GM21825 (cell line): ENCODE measurements around the gene DENND1A.

Experiments
- ATAC-seq: cut with Tn5 transposase; IDR thresholded peaks from one replicate; pipeline ENCODE4 v1.9.1; 2021; ENCODE audit warnings: mild to moderate bottlenecking, moderate library complexity; ENCODE audit not compliant: unreplicated experiment

Gene DENND1A

GRCh38 chr9:123382653-123383511 is 547.0 kb downstream of the DENND1A start:
- ATAC-seq, result no peak

- no peak for ATAC-seq
Measured at GRCh38 chr9:123380852-123381705, 548.8 kb downstream of the DENND1A start.

GRCh38 chr9:123378956-123379660 is 550.8 kb downstream of the DENND1A start:
- ATAC-seq, result no peak

- ATAC-seq, result no peak
Measured at GRCh38 chr9:123378025-123378424, 551.9 kb downstream of the DENND1A start.

GRCh38 chr9:123377211-123377971 is 552.5 kb downstream of the DENND1A start:
- no peak for ATAC-seq

GRCh38 chr9:123376218-123377071 is 553.5 kb downstream of the DENND1A start:
- no peak for ATAC-seq

- ATAC-seq, result no peak
Measured at GRCh38 chr9:123375469-123376132, 554.3 kb downstream of the DENND1A start.

GRCh38 chr9:123373946-123374345 is 556.0 kb downstream of the DENND1A start:
- ATAC-seq, result no peak

- no peak for ATAC-seq
Measured at GRCh38 chr9:123373447-123373923, 556.4 kb downstream of the DENND1A start.

GRCh38 chr9:123372766-123373446 is 557.0 kb downstream of the DENND1A start:
- ATAC-seq, result no peak

GRCh38 chr9:123371805-123372590 is 557.9 kb downstream of the DENND1A start:
- no peak for ATAC-seq

- ATAC-seq, result no peak
Measured at GRCh38 chr9:123371228-123371584, 558.7 kb downstream of the DENND1A start.

GRCh38 chr9:123370526-123371227 is 559.2 kb downstream of the DENND1A start:
- no peak for ATAC-seq

- no peak for ATAC-seq
Measured at GRCh38 chr9:123370108-123370507, 559.8 kb downstream of the DENND1A start.

GRCh38 chr9:123369296-123369695 is 560.6 kb downstream of the DENND1A start:
- no peak for ATAC-seq

GRCh38 chr9:123368536-123369153 is 561.3 kb downstream of the DENND1A start:
- no peak for ATAC-seq

GRCh38 chr9:123368023-123368422 is 561.9 kb downstream of the DENND1A start:
- ATAC-seq, result no peak
